ENCODE results near the gene SEMA5B. TPM values are rescaled to one million over a fixed set of nuclear protein-coding genes. Genes with fewer than 3 reads are reported as not detected.

SEMA5B gene
- total RNA-seq, 3 donors from 2014 or later (not counting 1 experiment from before 2014, with no cell fraction given) = 0.23 TPM; not detected in 2

DNA sequence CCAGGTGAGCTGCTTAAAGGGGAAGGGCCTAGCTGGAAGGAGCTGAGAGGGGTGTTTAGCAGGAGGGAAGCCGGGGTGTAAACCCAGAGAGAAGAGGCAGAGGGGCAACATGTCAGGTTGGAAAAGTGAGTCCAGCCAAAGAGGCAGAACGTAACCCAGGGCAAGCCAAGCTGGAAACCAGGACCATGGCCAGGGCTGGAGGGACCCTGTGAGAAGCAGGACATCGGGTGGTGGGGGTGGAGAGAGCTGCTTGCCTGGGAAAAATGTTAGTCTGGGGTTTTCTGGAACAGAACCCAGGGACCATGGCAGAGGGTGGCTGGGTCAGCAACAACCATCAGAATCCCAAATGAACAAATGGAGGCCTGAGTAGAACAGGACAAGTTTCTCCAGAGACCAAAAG, 32.6 kb downstream of the SEMA5B start:
- TF ChIP-seq, protein P1, sequence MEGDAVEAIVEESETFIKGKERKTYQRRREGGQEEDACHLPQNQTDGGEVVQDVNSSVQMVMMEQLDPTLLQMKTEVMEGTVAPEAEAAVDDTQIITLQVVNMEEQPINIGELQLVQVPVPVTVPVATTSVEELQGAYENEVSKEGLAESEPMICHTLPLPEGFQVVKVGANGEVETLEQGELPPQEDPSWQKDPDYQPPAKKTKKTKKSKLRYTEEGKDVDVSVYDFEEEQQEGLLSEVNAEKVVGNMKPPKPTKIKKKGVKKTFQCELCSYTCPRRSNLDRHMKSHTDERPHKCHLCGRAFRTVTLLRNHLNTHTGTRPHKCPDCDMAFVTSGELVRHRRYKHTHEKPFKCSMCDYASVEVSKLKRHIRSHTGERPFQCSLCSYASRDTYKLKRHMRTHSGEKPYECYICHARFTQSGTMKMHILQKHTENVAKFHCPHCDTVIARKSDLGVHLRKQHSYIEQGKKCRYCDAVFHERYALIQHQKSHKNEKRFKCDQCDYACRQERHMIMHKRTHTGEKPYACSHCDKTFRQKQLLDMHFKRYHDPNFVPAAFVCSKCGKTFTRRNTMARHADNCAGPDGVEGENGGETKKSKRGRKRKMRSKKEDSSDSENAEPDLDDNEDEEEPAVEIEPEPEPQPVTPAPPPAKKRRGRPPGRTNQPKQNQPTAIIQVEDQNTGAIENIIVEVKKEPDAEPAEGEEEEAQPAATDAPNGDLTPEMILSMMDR (IDR thresholded peaks at IDR 0.05) = no peak
- Mint-ChIP-seq H3K36me3 (no peaks in the 10 kb centered on the region), H3K4me3 (no peak overlapping the region), H3K27ac (no peak overlapping the region), H3K4me1 (no peaks in the 10 kb centered on the region), H3K9me3 (no peaks in the 10 kb centered on the region), H3K27me3 (ENCODE audit: low read depth in 2 of 2) (peaks cover 16 to 34% of the 10 kb centered on the region in 2 donors)
- Histone ChIP-seq H3K36me3 (ENCODE audit: control insufficient read depth, insufficient read depth, low read length) (no peaks in the 10 kb centered on the region), H3K9me3 (ENCODE audit: control insufficient read depth, insufficient read depth, low read length) (no peaks in the 10 kb centered on the region), H3K4me3 (ENCODE audit: low read length) (no peak overlapping the region), H3K27ac (ENCODE audit: low read length) (no peak overlapping the region), H3K27me3 (ENCODE audit: control insufficient read depth, insufficient read depth, low read length) (no peaks in the 10 kb centered on the region), H3K4me1 (ENCODE audit: control insufficient read depth, insufficient read depth, low read length) (no peaks in the 10 kb centered on the region)
- no peak for ATAC-seq
- no peak for DNase-seq
- WGBS (ENCODE audit: insufficient coverage) = 84% methylated on average over 3 of the region's 3 CpGs
- intact Hi-C loops (cut with micrococcal nuclease) = no loop called here

DNA sequence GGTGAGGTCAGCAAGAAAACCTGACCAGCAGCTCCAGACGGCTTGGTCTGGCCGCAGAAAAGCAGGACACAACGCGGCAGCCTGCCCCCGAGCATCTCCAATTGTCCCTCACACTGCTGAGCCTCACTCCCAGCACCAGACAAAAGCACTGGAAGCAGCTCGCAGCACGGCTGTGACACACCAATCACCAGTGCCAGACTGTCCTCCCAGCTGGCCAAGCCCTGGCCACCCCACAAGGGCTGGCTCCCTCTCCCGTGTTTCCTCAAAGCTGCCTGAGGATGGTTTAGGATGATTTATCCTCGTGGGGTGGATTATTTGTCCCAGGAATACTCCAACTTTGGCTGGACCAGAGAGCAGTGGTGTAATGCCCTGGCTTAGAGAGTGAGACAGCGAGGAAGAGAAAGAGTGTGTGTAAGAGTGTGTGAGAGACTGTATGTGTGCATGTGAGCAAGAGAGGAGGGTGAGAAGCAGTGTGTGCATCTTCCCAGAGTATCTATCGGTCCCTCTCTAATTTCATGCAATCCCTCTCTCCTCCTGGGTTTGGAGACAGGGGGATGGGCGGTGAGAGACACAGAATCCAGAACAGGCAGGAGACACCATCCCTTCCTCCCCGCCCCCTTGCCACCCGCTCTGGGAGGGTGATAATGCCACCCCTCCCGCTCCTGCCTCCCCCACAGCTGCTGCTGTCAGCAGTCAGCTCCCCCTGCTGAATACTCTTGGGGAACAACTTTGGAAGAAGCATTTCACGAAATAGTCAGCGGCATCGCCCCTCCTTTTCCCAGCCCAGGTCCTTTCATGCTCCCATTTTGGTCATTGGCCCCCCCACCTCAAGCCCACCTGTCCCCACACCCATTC, 34.2 kb downstream of the SEMA5B start:
- Mint-ChIP-seq H3K27ac (no peak overlapping the region), H3K27me3 (ENCODE audit: low read depth in 2 of 2) (peaks cover 23 to 48% of the 10 kb centered on the region in 2 donors)

DNA sequence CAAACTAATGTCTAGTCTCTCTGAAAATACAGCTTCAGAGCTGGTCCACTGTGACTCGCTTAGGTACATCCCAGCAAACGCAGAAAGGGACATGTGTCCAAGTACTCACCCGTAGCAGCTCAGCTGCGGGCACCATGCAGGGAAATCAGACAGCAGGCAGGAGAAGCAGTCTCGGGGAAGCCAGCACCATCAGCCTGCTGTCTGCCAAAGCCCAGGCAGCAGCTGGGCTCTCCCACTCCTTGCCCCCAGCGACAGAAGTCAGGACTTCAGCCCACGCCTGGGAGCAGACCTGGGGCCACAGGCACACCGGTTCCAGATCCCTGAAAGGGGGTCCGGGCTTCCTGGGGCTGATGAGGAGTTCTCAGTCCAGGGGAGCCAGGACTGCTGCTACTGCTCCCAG, 34.9 kb downstream of the SEMA5B start:
- Mint-ChIP-seq H3K27ac (no peak overlapping the region), H3K4me1 (no peaks in the 10 kb centered on the region), H3K4me3 (no peak overlapping the region), H3K27me3 (ENCODE audit: low read depth in 2 of 2) (peaks cover 27 to 55% of the 10 kb centered on the region in 2 donors), H3K9me3 (no peaks in the 10 kb centered on the region), H3K36me3 (no peaks in the 10 kb centered on the region)
- TF ChIP-seq, protein P1 (IDR thresholded peaks at IDR 0.05) = no peak
- peaks cover 5% of the 10 kb centered on the region for H3K27me3 ChIP-seq (ENCODE audit: control insufficient read depth, insufficient read depth, low read length)
- DNase-seq (no peak), ATAC-seq (no peak)
- no peaks in the 10 kb centered on the region for H3K4me1 ChIP-seq (ENCODE audit: control insufficient read depth, insufficient read depth, low read length)
- no peaks in the 10 kb centered on the region for H3K36me3 ChIP-seq (ENCODE audit: control insufficient read depth, insufficient read depth, low read length)
- intact Hi-C loops (cut with micrococcal nuclease) = no loop called here
- no peak overlapping the region for H3K27ac ChIP-seq (ENCODE audit: low read length)
- no peak overlapping the region for H3K4me3 ChIP-seq (ENCODE audit: low read length)
- WGBS (ENCODE audit: insufficient coverage) = 83% methylated on average over 9 of the region's 9 CpGs
- H3K9me3 ChIP-seq (ENCODE audit: control insufficient read depth, insufficient read depth, low read length) = no peaks in the 10 kb centered on the region

More for the DNA sequence above, 34.2 kb downstream of the SEMA5B start:
- H3K9me3 Mint-ChIP-seq = no peaks in the 10 kb centered on the region
- H3K36me3 ChIP-seq (ENCODE audit: control insufficient read depth, insufficient read depth, low read length) = no peaks in the 10 kb centered on the region
- no peak overlapping the region for H3K4me3 ChIP-seq (ENCODE audit: low read length)
- no peak overlapping the region for H3K4me3 Mint-ChIP-seq
- no peaks in the 10 kb centered on the region for H3K4me1 Mint-ChIP-seq
- H3K4me1 ChIP-seq (ENCODE audit: control insufficient read depth, insufficient read depth, low read length) = no peaks in the 10 kb centered on the region
- no peak for DNase-seq
- peaks cover 3% of the 10 kb centered on the region for H3K27me3 ChIP-seq (ENCODE audit: control insufficient read depth, insufficient read depth, low read length)
- TF ChIP-seq, protein P1 (IDR thresholded peaks at IDR 0.05) = no peak
- H3K36me3 Mint-ChIP-seq = no peaks in the 10 kb centered on the region
- peak in 1 of 3 donors; percentile 20 for ATAC-seq
- 65% methylated on average over 16 of the region's 18 CpGs for WGBS (ENCODE audit: insufficient coverage)
- intact Hi-C loops (cut with micrococcal nuclease) = no loop called here
- no peak overlapping the region for H3K27ac ChIP-seq (ENCODE audit: low read length)
- no peaks in the 10 kb centered on the region for H3K9me3 ChIP-seq (ENCODE audit: control insufficient read depth, insufficient read depth, low read length)

Data from natural killer cell (primary cell).